Heart left ventricle (tissue), 16 donors: ENCODE data around the gene ANKS3. TPM values are rescaled to one million over a fixed set of nuclear protein-coding genes. Genes with fewer than 3 reads are reported as not detected.

Source experiments
- ATAC-seq, 4 donors: fragments of 200-7000 bp; cut with Tn5 transposase; one replicate each; pipeline ENCODE4 v1.9.1; 2020 to 2022; ENCODE audit warnings: moderate library complexity in 4 of 4, mild to moderate bottlenecking in 3 of 4, moderate number of reproducible peaks in 1 of 4
- DNase-seq, 5 donors: peaks; one replicate each; pipeline ENCODE4 v3.0.0-alpha.2; 2020
- H3K27ac ChIP-seq, 12 donors: fragments of 200-600 bp; sonication (generic) in 4 of 12; one replicate each; pipeline versions ENCODE4 v1.5.0 to v1.8.0; 2016 to 2022; ENCODE audit warnings: mild to moderate bottlenecking in 2 of 12
- H3K27me3 ChIP-seq, 9 donors: fragments of 200-600 bp; sonication (generic) in 2 of 9; one replicate each; pipeline versions ENCODE4 v1.5.1 to v1.8.0; 2016 to 2022; ENCODE audit warnings: mild to moderate bottlenecking in 3 of 9
- H3K36me3 ChIP-seq, 9 donors: fragments of 200-600 bp; sonication (generic) in 2 of 9; one replicate each; pipeline versions ENCODE4 v1.5.0 to v1.8.0; 2018 to 2022; ENCODE audit warnings: mild to moderate bottlenecking in 2 of 9
- H3K4me1 ChIP-seq, 12 donors: fragments of 200-600 bp; sonication (generic) in 4 of 12; one replicate each; pipeline versions ENCODE4 v1.5.0 to v1.8.0; 2016 to 2022; ENCODE audit warnings: mild to moderate bottlenecking in 3 of 12
- H3K4me3 ChIP-seq, 12 donors: fragments of 200-600 bp; sonication (generic) in 4 of 12; one replicate each; pipeline versions ENCODE4 v1.5.0 to v1.8.0; 2017 to 2022; ENCODE audit warnings: mild to moderate bottlenecking in 9 of 12, moderate library complexity in 4 of 12
- H3K9me3 ChIP-seq, 12 donors: fragments of 200-600 bp; sonication (generic) in 4 of 12; one replicate each; pipeline versions ENCODE4 v1.5.0 to v1.8.0; 2016 to 2022; ENCODE audit warnings: mild to moderate bottlenecking in 1 of 12
- CTCF ChIP-seq, 12 donors: fragments of 200-600 bp; sonication (generic) in 4 of 12; IDR thresholded peaks; one replicate each; pipeline versions ENCODE4 v1.5.0 to v1.8.0; 2018 to 2022; ENCODE audit warnings: antibody characterized with exemption in 12 of 12, mild to moderate bottlenecking in 5 of 12
- POLR2A ChIP-seq, 2 donors: fragments of 450-650 bp; IDR thresholded peaks; one replicate each; pipeline ENCODE4 v1.6.1; 2017; ENCODE audit warnings: antibody characterized with exemption in 2 of 2, mild to moderate bottlenecking in 2 of 2, moderate library complexity in 2 of 2
- WGBS, 4 donors: extraction: QIAGEN DNeasy Blood & Tissue Kit in 2 of 4; methylation state at CpG; one replicate each; pipeline versions ENCODE4 v1.1.5 to v1.1.7; 2013 to 2018; 5-methylcytosine and 5-hydroxymethylcytosine counted together
- intact Hi-C, 10 donors: fragments of 100-400 bp; cut with DNase I; formaldehyde crosslinking; loops; one replicate each; pipeline versions ENCODE4 v1.11.1 to v1.14.2; 2022
- polyA plus RNA-seq, 2 donors: library from polyadenylated mRNA; stranded (reverse); fragments of 200-250 nt; gene quantifications; one replicate each; pipeline ENCODE4 v1.2.3, GENCODE V29; 2013
- total RNA-seq, 9 donors: library from RNA; depleted of rRNA in 2 of 9; stranded (reverse); fragments of >200 nt in 2 of 9; fragmentation: NEBNext Ultra II Directional in 3 of 9; extraction: Animal tissue kit (Norgen Biotek cat#: 25700) in 3 of 9; gene quantifications; one replicate each; pipeline versions ENCODE4 v1.1.0 to v1.2.4, GENCODE V29; 2016 to 2023
- donor health status: ischemic (EF 13 %, LVEDD 7.1; RV severe dilation, severe dysfunction).
- donor health status: healthy with polysubstance abuse.
- donor health status: DM: no; HTN: yes; CAD: no.
- donor health status: DM: no; HTN: no; CAD: no.
- donor health status: ischemic (EF 25% LVEDD 6.9; RV normal size, moderate dysfunction).
- donor health status: ischemic (EF 25% LVEDD 5.7; RV mildly dilated, moderate dysfunction).
- donor health status: healthy.
- donor health status: DM: yes; HTN: yes; CAD: no.
- donor health status: ischemic (EF 35%, LVEDD 5.7; RV mildly dilated, moderate dysfunction).
- donor health status: nonischemic (EF 11% LVEDD 7.7; RV severe dilation, severe dysfunction).
- donor health status: DM: yes; HTN: yes; CAD: no.
- donor health status: PGD.
- donor health status: ischemic (EF 29% LVEDD 5.4; RV normal size, mild dysfunction).
- donor health status: nonischemic (EF 23%, LVEDD 6.1; RV moderate dilation, normal function).

The ANKS3 gene
- total and polyA plus RNA-seq, 11 donors, result 5.1 to 12.7 (median 9.2) TPM

GRCh38 chr16:4685776-4686496 lies 48.1 kb downstream of the ANKS3 start:
- H3K27ac ChIP-seq, result no peak overlapping the region
- DNase-seq, result peak in 2 of 5 donors; percentile 21 to 59
- no peak for ATAC-seq
- intact Hi-C loops, result loop anchor here in 1 of 10 donors (10.0 kb wide), 1 partner anchor 269 kb away; the partner anchor contains the start of gene SEC14L5
- peaks cover 5 to 89% (median 53%) of the 10 kb centered on the region in 9 donors for H3K36me3 ChIP-seq
- TF ChIP-seq CTCF (IDR thresholded peaks at IDR 0.05) (no peak), POLR2A (IDR thresholded peaks at IDR 0.05) (no peak)
- H3K4me1 ChIP-seq, result peaks cover 0 to 26% (median 5%) of the 10 kb centered on the region in 12 donors
- H3K9me3 ChIP-seq, result no peaks in the 10 kb centered on the region
- WGBS, 4 donors, result 93 to 96% (median 96%) methylated on average over 31 to 38 of the region's 38 CpGs
- no peak overlapping the region for H3K4me3 ChIP-seq
- H3K27me3 ChIP-seq, result no peaks in the 10 kb centered on the region

GRCh38 chr16:4685292-4685691 lies 48.8 kb downstream of the ANKS3 start:
- Histone ChIP-seq H3K4me1 (peaks cover 0 to 25% (median 7%) of the 10 kb centered on the region in 12 donors), H3K36me3 (peaks cover 5 to 92% (median 53%) of the 10 kb centered on the region in 9 donors), H3K4me3 (no peak overlapping the region), H3K9me3 (no peaks in the 10 kb centered on the region), H3K27ac (no peak overlapping the region), H3K27me3 (no peaks in the 10 kb centered on the region)
- intact Hi-C loops, result loop anchor here in 1 of 10 donors (10.0 kb wide), 1 partner anchor 270 kb away; the partner anchor contains the start of gene SEC14L5
- 80 to 91% (median 90%) methylated on average over 13 of the region's 13 CpGs for WGBS, 4 donors
- DNase-seq (peak in 2 of 5 donors; percentile 2 to 59), ATAC-seq (no peak)
- TF ChIP-seq CTCF (IDR thresholded peaks at IDR 0.05) (no peak), POLR2A (IDR thresholded peaks at IDR 0.05) (no peak)

- WGBS, 4 donors, result 89 to 94% (median 92%) methylated on average over 12 to 13 of the region's 13 CpGs
- ATAC-seq, result no peak
Measured at GRCh38 chr16:4684763-4685162, 49.3 kb downstream of the ANKS3 start.

More at GRCh38 chr16:4684763-4685162, 49.3 kb downstream of the ANKS3 start:
- H3K9me3 ChIP-seq, result no peaks in the 10 kb centered on the region
- intact Hi-C loops, result loop anchor here in 1 of 10 donors (10.0 kb wide), 1 partner anchor 270 kb away; the partner anchor contains the start of gene SEC14L5
- peaks cover 0 to 23% (median 9%) of the 10 kb centered on the region in 12 donors for H3K4me1 ChIP-seq
- H3K27me3 ChIP-seq, result no peaks in the 10 kb centered on the region
- TF ChIP-seq POLR2A (IDR thresholded peaks at IDR 0.05), result no peak
- TF ChIP-seq CTCF (IDR thresholded peaks at IDR 0.05), result no peak
- H3K4me3 ChIP-seq, result no peak overlapping the region
- no peak overlapping the region for H3K27ac ChIP-seq
- peak in 1 of 5 donors; percentile 47 for DNase-seq
- H3K36me3 ChIP-seq, result peaks cover 5 to 86% (median 53%) of the 10 kb centered on the region in 9 donors
